H9 (cell line): Measurements from ENCODE around the gene AK8. TPM values are rescaled to one million over a fixed set of nuclear protein-coding genes. Genes with fewer than 3 reads are reported as not detected.

Source experiments
- DNase-seq: peaks from one replicate; pipeline ENCODE4 v3.0.0-alpha.2; 2017
- H2AFZ ChIP-seq: one replicate; pipeline ENCODE4 v1.6.1; 2013; ENCODE audit warnings: mild to moderate bottlenecking, low read length, control low read depth, moderate library complexity
- H2AK5ac ChIP-seq: 2 replicates; pipeline ENCODE4 v1.6.1; 2013; ENCODE audit warnings: low read length, control low read depth, mixed read lengths; ENCODE audit not compliant: insufficient read length
- H2BK120ac ChIP-seq: one replicate; pipeline ENCODE4 v1.6.1; 2013; ENCODE audit warnings: low read depth, mild to moderate bottlenecking, low read length, control low read depth, inconsistent platforms; ENCODE audit not compliant: poor library complexity, severe bottlenecking
- H2BK12ac ChIP-seq: 2 replicates; pipeline ENCODE4 v1.6.1; 2013; ENCODE audit warnings: low read length, control low read depth, mixed read lengths, low read depth; ENCODE audit not compliant: insufficient read length
- H2BK15ac ChIP-seq: 2 replicates; pipeline ENCODE4 v1.6.1; 2013; ENCODE audit warnings: low read depth, low read length, control low read depth
- H2BK20ac ChIP-seq: one replicate; pipeline ENCODE4 v1.6.1; 2013; ENCODE audit warnings: low read depth, mild to moderate bottlenecking, low read length, control low read depth, inconsistent platforms; ENCODE audit not compliant: poor library complexity, severe bottlenecking
- H2BK5ac ChIP-seq: 2 replicates; pipeline ENCODE4 v1.6.1; 2013; ENCODE audit warnings: low read length, control low read depth, mixed read lengths; ENCODE audit not compliant: insufficient read length
- H3K14ac ChIP-seq: 2 replicates; pipeline ENCODE4 v1.6.1; 2013; ENCODE audit warnings: low read length, control low read depth; ENCODE audit not compliant: insufficient read depth
- H3K18ac ChIP-seq: 2 replicates; pipeline ENCODE4 v1.6.1; 2013; ENCODE audit warnings: low read depth, mild to moderate bottlenecking, mixed read lengths, low read length, control low read depth; ENCODE audit not compliant: insufficient read length
- H3K23ac ChIP-seq: 2 replicates; pipeline ENCODE4 v1.6.1; 2013; ENCODE audit warnings: low read length, control low read depth, mixed read lengths, low read depth; ENCODE audit not compliant: insufficient read length
- H3K23me2 ChIP-seq: 2 replicates; pipeline ENCODE4 v1.6.1; 2013; ENCODE audit warnings: low read depth, mild to moderate bottlenecking, mixed read lengths, low read length, control low read depth; ENCODE audit not compliant: insufficient read length, poor library complexity, severe bottlenecking
- H3K27ac ChIP-seq: 2 replicates; pipeline ENCODE4 v1.5.1; 2013; ENCODE audit warnings: low read length, control low read depth, mixed read lengths, low read depth; ENCODE audit not compliant: insufficient read length
- H3K27me3 ChIP-seq: 2 replicates; pipeline ENCODE4 v1.6.1; 2013; ENCODE audit warnings: low read length, control low read depth, inconsistent platforms; ENCODE audit not compliant: insufficient read depth
- H3K4ac ChIP-seq: 2 replicates; pipeline ENCODE4 v1.6.1; 2013; ENCODE audit warnings: low read depth, mild to moderate bottlenecking, control low read depth, inconsistent platforms, low read length, moderate library complexity
- H3K4me1 ChIP-seq: 2 replicates; pipeline ENCODE4 v1.6.1; 2013; ENCODE audit warnings: low read length, control low read depth, inconsistent platforms; ENCODE audit not compliant: insufficient read depth
- H3K4me2 ChIP-seq: 2 replicates; pipeline ENCODE4 v1.6.1; 2013; ENCODE audit warnings: low read length, control low read depth, mixed read lengths; ENCODE audit not compliant: insufficient read length, insufficient read depth
- H3K56ac ChIP-seq: 2 replicates; pipeline ENCODE4 v1.6.1; 2013; ENCODE audit warnings: low read depth, mild to moderate bottlenecking, mixed read lengths, low read length, control low read depth; ENCODE audit not compliant: insufficient read length
- H3K79me1 ChIP-seq: 2 replicates; pipeline ENCODE4 v1.6.1; 2013; ENCODE audit warnings: low read depth, mild to moderate bottlenecking, moderate library complexity, low read length, control low read depth, inconsistent platforms; ENCODE audit not compliant: insufficient read depth, poor library complexity, severe bottlenecking
- H3K79me2 ChIP-seq: 2 replicates; pipeline ENCODE4 v1.6.1; 2013; ENCODE audit warnings: low read length, control low read depth, inconsistent platforms; ENCODE audit not compliant: insufficient read depth
- H3K9ac ChIP-seq: 2 replicates; pipeline ENCODE4 v1.6.1; 2013; ENCODE audit warnings: low read length, control low read depth, mixed read lengths; ENCODE audit not compliant: insufficient read length; ENCODE audit errors: extremely low read depth
- H3K9me3 ChIP-seq: one replicate; pipeline ENCODE4 v1.6.1; 2013; ENCODE audit warnings: low read depth, low read length, inconsistent platforms; ENCODE audit not compliant: control insufficient read depth
- H3T11ph ChIP-seq: one replicate; pipeline ENCODE4 v1.6.1; 2013; ENCODE audit warnings: mild to moderate bottlenecking, low read length, control low read depth, inconsistent platforms
- H4K20me1 ChIP-seq: one replicate; pipeline ENCODE4 v1.6.1; 2013; ENCODE audit not compliant: control insufficient read depth, insufficient read length, insufficient read depth
- H4K5ac ChIP-seq: 2 replicates; pipeline ENCODE4 v1.6.1; 2013; ENCODE audit warnings: low read depth, mild to moderate bottlenecking, mixed read lengths, low read length, control low read depth; ENCODE audit not compliant: insufficient read length
- H4K8ac ChIP-seq: replicated peaks from 2 replicates; pipeline ENCODE4 v1.6.1; 2013; ENCODE audit warnings: low read length, control low read depth, mixed read lengths, low read depth; ENCODE audit not compliant: insufficient read length
- H4K91ac ChIP-seq: 2 replicates; pipeline ENCODE4 v1.6.1; 2013; ENCODE audit warnings: low read depth, mild to moderate bottlenecking, moderate library complexity, mixed read lengths, low read length, control low read depth; ENCODE audit not compliant: insufficient read length
- H3K27ac Mint-ChIP-seq, 3 experiments: 2 replicates in 2 of 3; 3 replicates in 1 of 3; pipeline ENCODE4 v1.8.0; 2020 to 2021; ENCODE audit warnings: mixed read lengths in 3 of 3, mild to moderate bottlenecking in 1 of 3, moderate library complexity in 1 of 3
- H3K27me3 Mint-ChIP-seq: 2 replicates; pipeline ENCODE4 v1.8.0; 2021; ENCODE audit warnings: low read depth, mild to moderate bottlenecking, moderate library complexity, mixed read lengths
- H3K36me3 Mint-ChIP-seq, 3 experiments: 2 replicates in 2 of 3; 3 replicates in 1 of 3; pipeline ENCODE4 v1.8.0; 2020 to 2021; ENCODE audit warnings: low read depth in 3 of 3, mixed read lengths in 3 of 3; ENCODE audit not compliant: insufficient read depth in 1 of 3
- H3K4me1 Mint-ChIP-seq, 2 experiments: 2 replicates each; pipeline ENCODE4 v1.8.0; 2020; ENCODE audit warnings: mixed read lengths in 2 of 2
- H3K4me3 Mint-ChIP-seq, 2 experiments: 2 replicates in 1 of 2; 3 replicates in 1 of 2; pipeline ENCODE4 v1.8.0; 2020 to 2021; ENCODE audit warnings: mild to moderate bottlenecking in 2 of 2, mixed read lengths in 2 of 2, moderate library complexity in 1 of 2
- H3K9me3 Mint-ChIP-seq, 2 experiments: 2 replicates in 1 of 2; 3 replicates in 1 of 2; pipeline ENCODE4 v1.8.0; 2020; ENCODE audit warnings: mild to moderate bottlenecking in 2 of 2, mixed read lengths in 2 of 2, moderate library complexity in 1 of 2
- CTCF ChIP-seq: fragments of 200-600 bp; sonication (generic); conservative IDR thresholded peaks from 3 replicates; pipeline ENCODE4 v1.8.0; 2021; ENCODE audit warnings: antibody characterized with exemption, mild to moderate bottlenecking
- WGBS: extraction: QIAGEN DNeasy Blood & Tissue Kit; methylation state at CpG from one replicate; pipeline ENCODE4 v1.1.7; 2013; ENCODE audit warnings: missing lambda C conversion rate, low lambda C conversion rate, mixed read lengths; ENCODE audit not compliant: insufficient read length; ENCODE audit errors: extremely low coverage; 5-methylcytosine and 5-hydroxymethylcytosine counted together
- total RNA-seq: library from RNA; stranded (reverse); gene quantifications from 2 replicates; pipeline ENCODE4 v1.2.1, GENCODE V29; 2021

The AK8 gene
- total RNA-seq, 1 experiment from 2014 or later, result 0.44 TPM

- Mint-ChIP-seq H3K27me3 (peaks cover 19% of the 10 kb centered on the region), H3K27ac (peak overlapping the region in 1 of 3 experiments; percentile 62; a peak in 1 of 7 replicates), H3K9me3 (no peaks in the 10 kb centered on the region; a peak in 1 of 5 replicates), H3K36me3 (no peaks in the 10 kb centered on the region), H3K4me3 (no peak overlapping the region), H3K4me1 (peaks cover 28 to 34% of the 10 kb centered on the region in 2 experiments)
- Histone ChIP-seq H2BK12ac (no peak overlapping the region), H3K27ac (no peak overlapping the region), H4K91ac (no peak overlapping the region), H2AFZ (no peak overlapping the region), H2BK15ac (no peak overlapping the region), H3K23me2 (no peaks in the 10 kb centered on the region), H3K27me3 (no peaks in the 10 kb centered on the region), H3K23ac (no peak overlapping the region), H2BK120ac (no peak overlapping the region), H3K4me1 (no peaks in the 10 kb centered on the region), H3K9me3 (no peaks in the 10 kb centered on the region), H2BK20ac (no peak overlapping the region), H4K8ac (no peak overlapping the region), H2BK5ac (no peak overlapping the region), H3K79me1 (no peaks in the 10 kb centered on the region), H3K56ac (no peak overlapping the region), H3K14ac (no peak overlapping the region), H3K4ac (no peak overlapping the region), H3K9ac (no peak overlapping the region), H2AK5ac (no peak overlapping the region), H3K18ac (no peak overlapping the region), H3T11ph (no peak overlapping the region), H4K20me1 (no peaks in the 10 kb centered on the region), H4K5ac (no peak overlapping the region), H3K4me2 (no peak overlapping the region), H3K79me2 (no peaks in the 10 kb centered on the region)
- TF ChIP-seq CTCF, result no peak
- WGBS, result no CpG with 5 or more reads among the region's 8 CpGs
- no peak for DNase-seq
Observed at GRCh38 chr9:132857031-132857430, 21.1 kb downstream of the AK8 start.
